HG03095 (cell line): ENCODE data around the gene FAN1.
"Not testable (repeated sequence)": the region's sequence is repeated elsewhere in the genome, so short reads cannot be mapped to it uniquely, and the experiment has no call there.

Source experiments
- ATAC-seq: cut with Tn5 transposase; IDR thresholded peaks from one replicate; pipeline ENCODE4 v1.9.1; 2021; ENCODE audit warnings: moderate library complexity; ENCODE audit not compliant: unreplicated experiment

Gene FAN1

DNA sequence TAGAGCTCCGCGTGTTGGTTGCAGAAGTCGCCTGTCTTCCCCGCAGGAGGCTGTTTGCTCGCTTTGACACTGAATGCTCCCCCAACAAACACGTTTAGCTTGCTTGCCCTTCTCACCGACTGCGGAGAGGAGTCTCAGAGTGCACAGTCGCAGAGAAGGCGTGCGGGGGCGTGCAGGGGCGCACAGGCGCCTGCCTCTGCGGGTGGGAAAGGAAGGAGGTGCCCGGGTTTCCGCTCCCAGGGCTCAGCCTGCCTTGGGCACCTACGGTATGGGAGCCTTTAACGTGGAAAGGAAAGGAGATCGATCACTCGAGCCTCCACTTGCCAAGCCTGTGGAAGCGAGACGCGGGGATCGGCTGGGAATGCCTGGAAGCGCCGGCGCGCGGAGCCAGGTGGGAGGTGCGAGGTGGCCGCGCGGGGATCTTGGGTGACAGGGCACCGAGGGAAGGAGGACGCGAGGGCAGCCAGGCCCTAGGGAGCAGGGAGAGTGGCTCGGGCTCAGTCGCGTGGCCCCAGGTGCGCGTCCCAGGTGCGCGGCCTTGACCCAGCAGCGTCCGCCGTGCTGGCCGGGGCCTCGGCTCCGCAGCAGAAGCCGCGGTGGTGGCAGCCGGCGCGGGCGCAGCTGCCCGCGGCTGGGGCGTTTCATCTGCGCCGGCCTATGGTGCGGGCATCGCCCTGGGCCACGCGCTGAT, at the start of gene FAN1:
FAN1 (plus strand) TSS at position 419 of the 691 bp plus-strand sequence. CDS start 749 bp downstream, outside the sequence.
- ATAC-seq, result peak; percentile 88

DNA sequence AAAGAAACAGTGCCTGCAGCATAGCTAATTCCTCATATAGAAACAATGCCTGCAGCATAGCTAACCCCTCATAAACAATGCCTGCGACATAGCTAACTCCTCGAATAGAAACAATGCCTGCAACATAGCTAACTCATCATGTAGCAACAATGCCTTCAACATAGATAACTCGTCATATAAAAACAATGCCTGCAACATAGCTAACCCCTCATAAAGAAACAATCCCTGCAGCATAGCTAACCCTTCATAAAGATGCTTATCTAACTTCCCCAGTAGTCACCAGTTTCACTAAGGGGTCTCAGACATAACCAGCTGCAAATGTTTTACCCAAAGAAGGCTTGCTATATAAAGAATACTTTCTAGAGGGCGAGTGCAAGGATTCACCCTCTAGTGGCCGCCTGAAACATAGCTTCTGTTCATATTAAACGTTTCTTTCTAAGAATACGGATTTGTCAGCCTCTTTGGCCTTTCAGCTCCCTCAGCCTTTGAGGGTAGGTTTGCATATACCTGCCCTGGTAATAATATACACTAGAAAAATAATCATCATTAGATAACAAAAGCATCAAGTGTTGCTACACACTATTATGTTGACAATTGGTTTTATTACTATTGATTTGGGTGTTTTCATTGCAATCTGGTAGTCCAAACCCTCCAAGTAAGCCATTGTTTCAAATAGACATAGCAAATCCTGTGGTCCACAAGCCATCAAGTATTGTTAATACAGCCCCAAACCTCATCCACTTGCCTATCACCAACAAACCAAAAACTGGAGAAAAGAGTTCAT, 44.4 kb upstream of the FAN1 start:
- no peak for ATAC-seq

- ATAC-seq, result no peak
Measured at GRCh38 chr15:30865257-30865656, 38.5 kb upstream of the FAN1 start.

DNA sequence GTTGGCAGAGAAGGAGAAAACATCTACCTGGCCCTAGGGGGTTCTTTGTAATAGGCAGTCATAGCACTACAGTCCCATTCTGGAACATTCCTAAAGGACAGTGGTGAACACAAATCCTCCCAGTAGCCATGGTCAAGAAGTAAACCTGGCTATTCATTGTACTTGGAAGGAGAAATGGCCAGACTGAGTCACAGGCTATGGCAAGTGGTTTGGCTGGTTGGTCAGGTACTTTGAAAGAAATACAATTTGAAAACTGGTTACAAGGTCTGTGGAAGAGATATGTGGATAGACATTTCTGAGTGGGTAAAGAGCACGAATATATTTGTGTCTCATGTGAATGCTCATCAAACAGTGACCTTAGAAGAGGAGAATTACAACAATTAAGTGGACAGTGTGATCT, 33.0 kb upstream of the FAN1 start:
- ATAC-seq, result no peak

DNA sequence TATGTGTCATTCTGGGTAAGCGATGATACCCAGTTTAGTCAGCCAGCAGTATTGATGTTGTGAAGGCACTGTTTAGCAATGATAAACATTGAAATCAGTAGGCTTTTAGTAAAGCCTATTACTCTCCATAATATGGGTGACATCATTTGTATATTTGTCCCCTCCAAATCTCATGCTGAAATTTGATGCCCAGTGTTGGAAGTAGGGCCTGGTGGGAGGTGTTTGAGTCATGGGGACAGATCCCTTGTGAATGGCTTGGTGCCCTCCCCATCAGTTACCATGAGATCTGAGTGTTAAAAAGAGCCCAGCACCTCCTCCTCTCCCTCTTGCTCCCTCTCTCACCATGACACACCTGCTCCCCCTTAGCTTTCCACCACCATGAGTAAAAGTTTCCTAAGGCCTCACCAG, 31.4 kb upstream of the FAN1 start:
- ATAC-seq, result no peak

- no peak for ATAC-seq
Measured at GRCh38 chr15:30877070-30877469, 26.6 kb upstream of the FAN1 start.

DNA sequence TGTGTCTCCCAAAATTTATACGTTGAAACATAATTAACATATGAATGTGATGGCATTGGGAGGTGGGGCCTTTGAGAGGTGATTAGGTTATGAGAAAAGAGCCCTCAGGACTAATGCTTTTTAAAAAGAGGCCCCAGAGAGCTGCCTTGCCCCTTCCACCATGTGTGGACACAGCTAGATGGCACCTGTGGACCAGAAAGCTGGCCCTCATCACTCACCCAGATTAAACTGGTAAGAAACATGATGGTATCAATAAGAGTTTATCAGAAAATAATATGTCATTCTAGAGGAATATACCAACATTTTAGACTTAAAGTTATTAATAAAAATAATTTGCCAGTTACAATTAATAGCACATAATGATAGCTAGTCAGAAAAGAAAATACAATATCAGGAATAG, 25.2 kb upstream of the FAN1 start:
- no peak for ATAC-seq

DNA sequence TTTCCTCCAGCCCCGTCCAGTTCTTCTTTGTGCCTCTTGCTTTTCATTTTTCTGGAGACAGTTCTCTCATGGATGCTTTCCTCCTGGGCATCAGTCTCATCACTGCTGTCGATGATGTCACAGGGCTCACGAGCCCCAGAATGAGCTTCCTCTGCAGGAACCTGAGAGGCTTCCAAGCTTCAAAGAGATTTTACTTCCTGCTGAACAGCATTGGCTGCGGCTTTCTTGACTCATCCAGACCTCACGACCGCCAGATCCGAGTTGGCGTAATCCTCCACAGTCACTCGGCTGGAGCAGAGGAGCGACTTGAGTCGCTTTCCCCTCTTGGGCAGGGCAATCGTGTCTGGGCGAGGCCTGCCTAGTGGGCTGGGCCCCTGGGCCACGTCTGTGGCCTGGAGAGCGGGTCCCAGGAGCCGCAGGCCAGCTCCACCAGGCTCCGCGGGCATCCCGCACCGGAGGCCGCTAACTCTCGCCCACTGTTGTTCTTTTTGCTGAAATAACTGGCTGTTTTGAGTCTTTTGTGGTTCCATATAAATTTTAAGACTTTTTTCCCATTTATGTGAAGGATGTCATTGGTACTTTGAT, 20.8 kb upstream of the FAN1 start:
- no peak for ATAC-seq

DNA sequence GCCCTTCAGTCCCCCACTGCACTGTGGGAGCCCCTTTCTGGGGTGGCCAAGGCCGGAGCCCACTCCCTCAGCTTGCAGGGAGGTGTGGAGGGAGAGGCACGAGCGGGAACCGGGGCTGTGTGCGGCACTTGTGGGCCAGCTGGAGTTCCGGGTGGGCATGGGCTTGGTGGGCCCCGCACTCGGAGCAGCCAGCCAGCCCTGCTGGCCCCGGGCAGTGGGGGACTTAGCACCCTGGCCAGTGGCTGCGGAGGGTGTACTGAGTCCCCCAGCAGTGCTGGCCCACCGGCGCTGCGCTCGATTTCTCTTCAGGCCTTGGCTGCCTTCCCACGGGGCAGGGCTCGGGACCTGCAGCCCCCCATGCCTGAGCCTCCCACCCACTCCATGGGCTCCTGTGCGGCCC, 20.0 kb upstream of the FAN1 start:
- not testable (repeated sequence) for ATAC-seq

DNA sequence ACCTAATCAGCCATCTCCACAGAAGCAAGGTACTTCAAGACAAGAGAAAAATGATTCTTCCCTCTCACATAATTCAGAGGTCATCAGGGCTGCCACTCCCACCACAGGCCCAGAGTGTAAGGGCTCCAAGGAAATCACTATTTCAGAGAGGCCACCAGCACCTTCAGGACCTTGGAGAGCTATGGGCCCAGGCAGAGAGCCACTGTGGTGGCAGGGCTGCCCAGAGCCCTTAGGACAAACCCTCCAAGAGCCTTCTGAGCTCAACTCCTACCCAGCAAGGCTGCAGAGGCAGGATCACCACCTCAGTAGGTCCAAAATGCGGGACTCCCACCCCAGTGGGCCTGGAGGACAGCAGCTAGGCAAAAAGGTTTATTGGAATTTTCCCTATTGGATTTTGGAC, 17.9 kb upstream of the FAN1 start:
- no peak for ATAC-seq

GRCh38 chr15:30889196-30889595, 14.5 kb upstream of the FAN1 start:
- no peak for ATAC-seq

- no peak for ATAC-seq
Measured at GRCh38 chr15:30895461-30896210, 8.1 kb upstream of the FAN1 start.

DNA sequence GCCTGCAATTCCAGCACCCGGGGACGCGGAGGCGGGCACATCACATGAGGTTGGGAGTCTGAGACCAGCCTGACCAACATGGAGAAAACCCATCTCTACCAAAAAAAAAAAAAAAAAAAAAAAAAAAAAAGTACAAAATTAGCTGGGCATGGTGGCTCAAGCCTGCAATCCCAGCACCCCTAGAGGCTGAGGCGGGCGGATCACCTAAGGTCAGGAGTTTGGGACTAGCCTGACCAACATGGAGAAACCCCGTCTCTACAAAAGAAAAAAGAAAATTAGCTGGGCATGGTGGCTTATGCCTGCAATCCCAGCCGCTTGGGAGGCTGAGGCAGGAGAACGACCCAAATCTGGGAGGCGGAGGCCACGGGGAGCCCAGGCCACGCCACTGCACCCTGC, 7.5 kb upstream of the FAN1 start:
- ATAC-seq, result no peak

GRCh38 chr15:30901889-30902288, 1.8 kb upstream of the FAN1 start:
- ATAC-seq, result no peak

- ATAC-seq, result no peak
Measured at GRCh38 chr15:30904812-30905211, 1.1 kb downstream of the FAN1 start.

GRCh38 chr15:30905821-30906220, 2.1 kb downstream of the FAN1 start:
- no peak for ATAC-seq

GRCh38 chr15:30906366-30906765, 2.7 kb downstream of the FAN1 start:
- ATAC-seq, result no peak

DNA sequence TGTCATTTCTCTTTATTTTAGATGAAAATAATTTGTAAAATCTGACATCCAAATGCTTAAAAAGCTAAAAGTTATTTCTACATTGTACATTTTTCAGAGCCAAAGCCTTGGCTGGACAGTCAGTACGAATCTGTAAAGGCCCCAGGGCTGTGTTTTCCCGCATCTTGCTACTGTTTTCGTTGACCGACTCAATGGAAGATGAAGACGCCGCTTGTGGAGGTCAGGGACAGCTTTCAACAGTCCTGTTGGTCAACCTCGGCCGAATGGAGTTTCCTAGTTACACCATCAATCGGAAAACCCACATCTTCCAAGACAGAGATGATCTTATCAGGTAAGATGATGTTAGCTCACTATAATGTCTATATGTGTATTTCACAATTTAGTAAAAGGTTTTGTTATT, 10.0 kb downstream of the FAN1 start:
- ATAC-seq, result no peak

DNA sequence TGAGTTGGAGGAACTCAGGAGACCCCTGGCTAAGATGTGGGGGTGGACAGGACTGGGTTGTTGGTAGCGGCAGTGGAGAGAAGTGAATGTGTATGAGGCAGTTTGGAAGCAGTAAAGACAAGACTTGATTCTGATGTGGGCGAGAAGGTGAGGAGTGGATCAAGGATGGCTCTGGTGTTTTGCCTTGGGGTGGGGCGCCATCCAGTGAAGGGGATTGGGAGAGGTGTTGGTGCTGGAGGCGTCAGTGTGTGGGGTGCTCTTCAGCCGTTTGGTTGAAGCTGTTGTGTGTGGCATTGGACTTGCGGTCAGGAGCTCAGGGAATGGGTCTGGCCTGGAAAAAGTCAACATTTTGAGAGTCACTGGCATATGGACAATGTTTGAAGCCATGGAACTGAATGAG, 13.3 kb downstream of the FAN1 start:
- ATAC-seq, result no peak

GRCh38 chr15:30917675-30918074, 14.0 kb downstream of the FAN1 start:
- ATAC-seq, result no peak

DNA sequence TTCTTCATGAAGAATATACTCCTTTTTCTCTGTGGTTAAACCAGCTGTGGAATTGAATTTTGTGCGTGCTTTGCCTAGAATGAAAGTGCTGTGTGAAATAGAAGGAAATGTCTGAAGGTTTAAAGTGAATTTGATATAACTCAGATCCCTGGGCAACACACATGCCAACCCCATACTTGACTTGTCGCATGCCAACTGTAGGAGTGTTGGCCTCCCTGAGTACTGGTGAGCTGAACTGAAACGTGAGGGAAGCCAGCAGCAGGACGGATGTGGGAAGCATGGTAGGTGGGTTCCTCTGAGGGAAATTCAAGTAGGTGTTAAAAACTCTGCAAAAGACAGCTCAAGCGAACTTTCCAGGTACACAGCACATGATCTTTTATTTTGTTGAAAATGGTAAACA, 14.7 kb downstream of the FAN1 start:
- ATAC-seq, result no peak
